Measurements from ENCODE around the gene VWA5B2.

Gene VWA5B2

GRCh38 chr3:184222521-184222920 lies 6.9 kb upstream of the VWA5B2 start:
- no peak for DNase-seq (ENCODE audit: extremely low read depth in 1 of 2, low read depth in 1 of 2)

- no peak for DNase-seq (ENCODE audit: extremely low read depth in 1 of 2, low read depth in 1 of 2)
Observed at GRCh38 chr3:184223946-184224345, 5.4 kb upstream of the VWA5B2 start.

GRCh38 chr3:184227481-184227935 lies 1.9 kb upstream of the VWA5B2 start:
- DNase-seq (ENCODE audit: extremely low read depth in 1 of 2, low read depth in 1 of 2) = no peak

- DNase-seq (ENCODE audit: extremely low read depth in 1 of 2, low read depth in 1 of 2) = no peak
Observed at GRCh38 chr3:184228376-184229137, 828 bp upstream of the VWA5B2 start.

- DNase-seq (ENCODE audit: extremely low read depth in 1 of 2, low read depth in 1 of 2) = no peak
Observed at GRCh38 chr3:184230081-184230602, 757 bp downstream of the VWA5B2 start.

- DNase-seq (ENCODE audit: extremely low read depth in 1 of 2, low read depth in 1 of 2) = no peak
Observed at GRCh38 chr3:184230603-184231528, 1.5 kb downstream of the VWA5B2 start.

DNA sequence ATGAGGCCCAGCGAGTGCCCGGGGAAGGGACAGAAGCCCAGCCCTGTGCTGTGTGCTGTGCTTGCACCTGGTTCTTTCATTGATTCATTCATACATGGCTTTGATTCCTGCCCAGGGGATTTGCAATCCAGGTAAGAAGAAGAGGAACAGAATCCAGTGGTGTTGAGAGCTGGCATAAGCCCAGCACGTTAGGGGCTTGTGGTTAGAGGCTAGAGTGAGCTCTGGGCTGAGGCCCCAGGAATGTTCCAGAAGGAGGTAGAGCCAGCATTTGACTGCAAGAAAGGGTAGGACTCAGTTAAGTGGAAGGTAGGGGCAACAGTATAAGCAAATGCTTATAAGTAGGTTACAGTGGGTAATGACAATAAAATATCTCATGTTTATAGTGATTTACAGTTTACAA lies 2.3 kb downstream of the VWA5B2 start:
- DNase-seq (ENCODE audit: extremely low read depth in 1 of 2, low read depth in 1 of 2) = no peak

DNA sequence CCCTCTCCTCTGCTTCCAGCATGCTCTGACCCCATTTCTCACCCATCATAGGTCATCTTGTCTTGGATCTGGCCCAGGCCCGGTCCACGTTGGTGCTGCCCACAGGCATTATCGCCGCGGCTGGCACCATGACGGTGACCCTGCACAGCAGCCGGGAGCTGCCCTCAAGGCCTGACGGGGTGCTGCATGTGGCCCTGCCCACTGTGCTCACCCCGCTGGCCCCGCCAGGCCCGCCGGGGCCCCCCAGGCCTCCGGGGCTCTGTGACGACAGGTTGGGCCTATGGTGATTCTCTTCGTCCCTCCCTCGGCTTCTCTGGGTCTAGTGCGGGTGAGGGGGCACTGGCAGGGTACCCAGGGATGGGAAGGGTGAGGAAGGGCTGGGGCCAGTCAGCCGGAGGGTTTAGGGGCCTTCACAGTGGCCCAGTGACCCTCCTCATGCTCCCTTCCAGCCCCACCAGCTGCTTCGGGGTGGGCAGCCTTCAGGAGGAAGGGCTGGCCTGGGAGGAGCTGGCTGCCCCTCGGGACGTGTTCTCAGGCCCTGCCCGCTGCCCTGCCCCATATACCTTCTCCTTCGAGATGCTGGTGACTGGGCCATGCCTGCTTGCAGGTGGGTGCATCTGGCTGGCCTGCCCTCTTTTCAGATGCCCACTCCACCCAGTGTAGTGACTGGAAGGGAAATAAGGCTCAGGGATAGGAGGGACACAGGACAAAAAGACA lies 3.9 kb downstream of the VWA5B2 start:
- DNase-seq (ENCODE audit: extremely low read depth in 1 of 2, low read depth in 1 of 2) = no peak

- DNase-seq (ENCODE audit: extremely low read depth in 1 of 2, low read depth in 1 of 2) = no peak
Observed at GRCh38 chr3:184234224-184234623, 4.8 kb downstream of the VWA5B2 start.

GRCh38 chr3:184234671-184235380 lies 5.4 kb downstream of the VWA5B2 start:
- no peak for DNase-seq (ENCODE audit: extremely low read depth in 1 of 2, low read depth in 1 of 2)

- DNase-seq (ENCODE audit: extremely low read depth in 1 of 2, low read depth in 1 of 2) = no peak
Observed at GRCh38 chr3:184235381-184236032, 6.1 kb downstream of the VWA5B2 start.

- DNase-seq (ENCODE audit: extremely low read depth in 1 of 2, low read depth in 1 of 2) = no peak
Observed at GRCh38 chr3:184236033-184236410, 6.6 kb downstream of the VWA5B2 start.

DNA sequence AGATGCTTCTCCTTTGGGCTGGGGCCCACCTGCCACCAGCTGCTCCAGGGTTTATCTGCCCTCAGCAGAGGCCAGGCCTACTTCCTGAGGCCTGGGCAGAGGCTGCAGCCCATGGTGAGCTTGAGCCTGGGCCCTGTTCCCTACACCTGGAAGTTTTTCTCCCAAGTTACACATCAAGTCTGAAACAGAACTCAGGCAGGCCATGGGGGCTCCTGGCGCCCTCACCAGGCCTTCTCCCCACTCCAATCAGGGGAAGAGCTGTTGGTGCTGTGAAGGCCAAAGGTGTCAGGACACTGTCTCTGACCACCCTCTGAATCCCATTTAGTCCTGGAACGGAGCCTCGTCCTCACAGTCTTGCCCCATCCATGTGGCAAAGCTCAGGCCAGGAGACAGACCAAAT lies 7.3 kb downstream of the VWA5B2 start:
- DNase-seq (ENCODE audit: extremely low read depth in 1 of 2, low read depth in 1 of 2) = no peak

GRCh38 chr3:184237211-184237610 lies 7.8 kb downstream of the VWA5B2 start:
- DNase-seq (ENCODE audit: extremely low read depth in 1 of 2, low read depth in 1 of 2) = no peak

- DNase-seq (ENCODE audit: extremely low read depth in 1 of 2, low read depth in 1 of 2) = no peak
Observed at GRCh38 chr3:184237807-184238206, 8.4 kb downstream of the VWA5B2 start.

GRCh38 chr3:184238246-184238818 lies 8.9 kb downstream of the VWA5B2 start:
- DNase-seq (ENCODE audit: extremely low read depth in 1 of 2, low read depth in 1 of 2) = no peak

DNA sequence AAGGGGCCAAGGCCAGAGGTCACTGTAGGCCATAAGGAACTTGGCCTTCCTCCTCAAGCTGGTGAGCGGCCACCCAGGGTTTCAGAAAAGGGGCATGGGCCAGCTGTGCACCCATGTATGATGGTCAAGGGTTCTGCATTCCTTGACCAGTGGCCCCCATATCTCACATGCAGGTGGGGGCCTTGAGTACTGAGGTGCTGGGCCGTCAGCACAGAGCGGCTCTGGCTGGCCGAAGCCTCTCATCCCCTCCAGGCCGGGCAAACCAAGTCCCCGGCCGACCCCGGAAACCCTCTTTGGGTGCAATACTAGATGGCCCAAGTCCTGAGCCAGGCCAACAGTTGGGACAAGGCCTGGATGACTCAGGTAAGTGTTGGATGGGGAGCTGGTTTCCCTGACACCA lies 9.8 kb downstream of the VWA5B2 start:
- no peak for DNase-seq (ENCODE audit: extremely low read depth in 1 of 2, low read depth in 1 of 2)

GRCh38 chr3:184239708-184240107 lies 10.3 kb downstream of the VWA5B2 start:
- DNase-seq (ENCODE audit: extremely low read depth in 1 of 2, low read depth in 1 of 2) = no peak

GRCh38 chr3:184240384-184241140 lies 11.2 kb downstream of the VWA5B2 start:
- no peak for DNase-seq (ENCODE audit: extremely low read depth in 1 of 2, low read depth in 1 of 2)
